GM12878 (cell line): ENCODE measurements around the gene UBE2C. TPM values are rescaled to one million over a fixed set of nuclear protein-coding genes. Genes with fewer than 3 reads are reported as not detected.

Source experiments
- ATF3 ChIP-seq: IDR thresholded peaks from 2 replicates; pipeline ENCODE4 v1.6.1; 2011; ENCODE audit warnings: low read depth, mild to moderate bottlenecking, low read length, moderate library complexity, borderline replicate concordance; ENCODE audit errors: extremely low read depth
- BCL11A ChIP-seq: IDR thresholded peaks from 2 replicates; pipeline ENCODE4 v1.6.1; 2011; ENCODE audit warnings: low read depth, low read length
- E2F8 ChIP-seq: fragments of 450-650 bp; IDR thresholded peaks from 2 replicates; pipeline ENCODE4 v1.6.1; 2018; ENCODE audit warnings: mild to moderate bottlenecking, low read depth, moderate library complexity; ENCODE audit not compliant: partially characterized antibody
- HDGF ChIP-seq: fragments of 450-650 bp; IDR thresholded peaks from 2 replicates; pipeline ENCODE4 v1.6.1; 2016; ENCODE audit warnings: antibody characterized with exemption
- IKZF2 ChIP-seq, 2 experiments: fragments of 450-650 bp; IDR thresholded peaks; 2 replicates each; pipeline ENCODE4 v1.6.1; 2017; ENCODE audit warnings: mild to moderate bottlenecking in 2 of 2, moderate library complexity in 2 of 2
- JUNB ChIP-seq: IDR thresholded peaks from 2 replicates; pipeline ENCODE4 v1.6.1; 2016; ENCODE audit warnings: antibody characterized with exemption, mild to moderate bottlenecking
- MTA2 ChIP-seq: fragments of 450-650 bp; IDR thresholded peaks from 2 replicates; pipeline ENCODE4 v1.6.1; 2016; ENCODE audit warnings: low read depth, mild to moderate bottlenecking, moderate library complexity
- MXI1 ChIP-seq: fragments of 150-350 bp; IDR thresholded peaks from 2 replicates; pipeline ENCODE4 v1.6.1; 2011; ENCODE audit warnings: low read depth, mild to moderate bottlenecking, inconsistent platforms, low read length, improper control_type of control experiment
- NR2C1 ChIP-seq: fragments of 450-650 bp; IDR thresholded peaks from 2 replicates; pipeline ENCODE4 v1.6.1; 2017; ENCODE audit warnings: antibody characterized with exemption, mild to moderate bottlenecking, moderate library complexity
- SPI1 ChIP-seq: IDR thresholded peaks from 2 replicates; pipeline ENCODE4 v1.6.1; 2011; ENCODE audit warnings: low read depth, mild to moderate bottlenecking, low read length, moderate library complexity, borderline replicate concordance; ENCODE audit not compliant: insufficient read depth
- STAT1 ChIP-seq: fragments of 450-650 bp; conservative IDR thresholded peaks from 2 replicates; pipeline ENCODE4 v1.6.1; 2014; ENCODE audit warnings: antibody characterized with exemption, mild to moderate bottlenecking
- STAT3 ChIP-seq: IDR thresholded peaks from 2 replicates; pipeline ENCODE4 v1.6.1; 2011; ENCODE audit warnings: low read depth, low read length, improper control_type of control experiment
- SUZ12 ChIP-seq: fragments of 200-600 bp; sonication (generic); IDR thresholded peaks from one replicate; pipeline ENCODE4 v1.6.1; 2018; ENCODE audit warnings: antibody characterized with exemption, mild to moderate bottlenecking; ENCODE audit not compliant: unreplicated experiment
- TCF7 ChIP-seq: IDR thresholded peaks from 2 replicates; pipeline ENCODE4 v1.6.1; 2014; ENCODE audit warnings: antibody characterized with exemption, borderline replicate concordance
- YBX1 ChIP-seq: fragments of 450-650 bp; IDR thresholded peaks from 2 replicates; pipeline ENCODE4 v1.6.1; 2016; ENCODE audit warnings: antibody characterized with exemption
- ZNF384 ChIP-seq: IDR thresholded peaks from 2 replicates; pipeline ENCODE4 v1.6.1; 2012; ENCODE audit warnings: low read depth, mild to moderate bottlenecking, low read length, improper control_type of control experiment, borderline replicate concordance
- polyA plus RNA-seq, 11 experiments: library from polyadenylated mRNA; depleted of rRNA in 4 of 11; unstranded in 6 of 11; stranded (reverse) in 5 of 11; fragments of >200 nt; fragmentation: Nextera tagmentation in 4 of 11; fragmentation: Illumina TruSeq in 1 of 11; extraction: Ambion mirVana in 4 of 11; extraction: Trizol in 1 of 11; gene quantifications; 1 replicate in 1 of 11; 2 replicates in 10 of 11; pipeline versions ENCODE4 v1.2.1 to v1.2.3, GENCODE V29; 2011 to 2016; ENCODE audit warnings: inconsistent platforms in 2 of 11, missing spikeins in 2 of 11, low read depth in 1 of 11
- total RNA-seq, 4 experiments: library from RNA; depleted of rRNA in 3 of 4; stranded (reverse); fragments of >200 nt in 3 of 4; fragmentation: Illumina TruSeq in 1 of 4; extraction: Trizol in 1 of 4; gene quantifications; 2 replicates each; pipeline versions ENCODE4 v1.2.1 to v1.2.3, GENCODE V29; 2013 to 2021
- TF ChIP-seq, protein P1 (sequence below): fragments of 450-650 bp; IDR thresholded peaks from 2 replicates; pipeline ENCODE4 v1.6.1; 2016; ENCODE audit warnings: mild to moderate bottlenecking, moderate library complexity, borderline replicate concordance
- TF ChIP-seq, protein P2 (sequence below): fragments of 450-650 bp; IDR thresholded peaks from 2 replicates; pipeline ENCODE4 v1.6.1; 2017; ENCODE audit warnings: mild to moderate bottlenecking, moderate library complexity

The UBE2C gene
- total and polyA plus RNA-seq, 10 of the 15 experiments (the other 5 are each of a cell fraction or from before 2014, with no cell fraction given) = 86.2 to 412 (median 176) TPM

GRCh38 chr20:45771182-45771759, 41.2 kb upstream of the UBE2C start (continued):
- TF ChIP-seq, protein P1, sequence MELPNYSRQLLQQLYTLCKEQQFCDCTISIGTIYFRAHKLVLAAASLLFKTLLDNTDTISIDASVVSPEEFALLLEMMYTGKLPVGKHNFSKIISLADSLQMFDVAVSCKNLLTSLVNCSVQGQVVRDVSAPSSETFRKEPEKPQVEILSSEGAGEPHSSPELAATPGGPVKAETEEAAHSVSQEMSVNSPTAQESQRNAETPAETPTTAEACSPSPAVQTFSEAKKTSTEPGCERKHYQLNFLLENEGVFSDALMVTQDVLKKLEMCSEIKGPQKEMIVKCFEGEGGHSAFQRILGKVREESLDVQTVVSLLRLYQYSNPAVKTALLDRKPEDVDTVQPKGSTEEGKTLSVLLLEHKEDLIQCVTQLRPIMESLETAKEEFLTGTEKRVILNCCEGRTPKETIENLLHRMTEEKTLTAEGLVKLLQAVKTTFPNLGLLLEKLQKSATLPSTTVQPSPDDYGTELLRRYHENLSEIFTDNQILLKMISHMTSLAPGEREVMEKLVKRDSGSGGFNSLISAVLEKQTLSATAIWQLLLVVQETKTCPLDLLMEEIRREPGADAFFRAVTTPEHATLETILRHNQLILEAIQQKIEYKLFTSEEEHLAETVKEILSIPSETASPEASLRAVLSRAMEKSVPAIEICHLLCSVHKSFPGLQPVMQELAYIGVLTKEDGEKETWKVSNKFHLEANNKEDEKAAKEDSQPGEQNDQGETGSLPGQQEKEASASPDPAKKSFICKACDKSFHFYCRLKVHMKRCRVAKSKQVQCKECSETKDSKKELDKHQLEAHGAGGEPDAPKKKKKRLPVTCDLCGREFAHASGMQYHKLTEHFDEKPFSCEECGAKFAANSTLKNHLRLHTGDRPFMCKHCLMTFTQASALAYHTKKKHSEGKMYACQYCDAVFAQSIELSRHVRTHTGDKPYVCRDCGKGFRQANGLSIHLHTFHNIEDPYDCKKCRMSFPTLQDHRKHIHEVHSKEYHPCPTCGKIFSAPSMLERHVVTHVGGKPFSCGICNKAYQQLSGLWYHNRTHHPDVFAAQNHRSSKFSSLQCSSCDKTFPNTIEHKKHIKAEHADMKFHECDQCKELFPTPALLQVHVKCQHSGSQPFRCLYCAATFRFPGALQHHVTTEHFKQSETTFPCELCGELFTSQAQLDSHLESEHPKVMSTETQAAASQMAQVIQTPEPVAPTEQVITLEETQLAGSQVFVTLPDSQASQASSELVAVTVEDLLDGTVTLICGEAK = no peak
- TF ChIP-seq ATF3 (peak; percentile 75; the same call in 1 of the 2 replicates), JUNB (no peak), MXI1 (no peak), STAT1 (0 out of 2 replicates have a peak, but pooled peaks have one; percentile 60), ZNF384 (no peak), TCF7 (no peak), NR2C1 (no peak), SUZ12 (no peak), STAT3 (no peak), BCL11A (no peak), IKZF2 (IDR thresholded peaks at IDR 0.05) (no peak), E2F8 (no peak), HDGF (no peak), SPI1 (no peak), MTA2 (no peak), YBX1 (no peak)
- TF ChIP-seq, protein P2, sequence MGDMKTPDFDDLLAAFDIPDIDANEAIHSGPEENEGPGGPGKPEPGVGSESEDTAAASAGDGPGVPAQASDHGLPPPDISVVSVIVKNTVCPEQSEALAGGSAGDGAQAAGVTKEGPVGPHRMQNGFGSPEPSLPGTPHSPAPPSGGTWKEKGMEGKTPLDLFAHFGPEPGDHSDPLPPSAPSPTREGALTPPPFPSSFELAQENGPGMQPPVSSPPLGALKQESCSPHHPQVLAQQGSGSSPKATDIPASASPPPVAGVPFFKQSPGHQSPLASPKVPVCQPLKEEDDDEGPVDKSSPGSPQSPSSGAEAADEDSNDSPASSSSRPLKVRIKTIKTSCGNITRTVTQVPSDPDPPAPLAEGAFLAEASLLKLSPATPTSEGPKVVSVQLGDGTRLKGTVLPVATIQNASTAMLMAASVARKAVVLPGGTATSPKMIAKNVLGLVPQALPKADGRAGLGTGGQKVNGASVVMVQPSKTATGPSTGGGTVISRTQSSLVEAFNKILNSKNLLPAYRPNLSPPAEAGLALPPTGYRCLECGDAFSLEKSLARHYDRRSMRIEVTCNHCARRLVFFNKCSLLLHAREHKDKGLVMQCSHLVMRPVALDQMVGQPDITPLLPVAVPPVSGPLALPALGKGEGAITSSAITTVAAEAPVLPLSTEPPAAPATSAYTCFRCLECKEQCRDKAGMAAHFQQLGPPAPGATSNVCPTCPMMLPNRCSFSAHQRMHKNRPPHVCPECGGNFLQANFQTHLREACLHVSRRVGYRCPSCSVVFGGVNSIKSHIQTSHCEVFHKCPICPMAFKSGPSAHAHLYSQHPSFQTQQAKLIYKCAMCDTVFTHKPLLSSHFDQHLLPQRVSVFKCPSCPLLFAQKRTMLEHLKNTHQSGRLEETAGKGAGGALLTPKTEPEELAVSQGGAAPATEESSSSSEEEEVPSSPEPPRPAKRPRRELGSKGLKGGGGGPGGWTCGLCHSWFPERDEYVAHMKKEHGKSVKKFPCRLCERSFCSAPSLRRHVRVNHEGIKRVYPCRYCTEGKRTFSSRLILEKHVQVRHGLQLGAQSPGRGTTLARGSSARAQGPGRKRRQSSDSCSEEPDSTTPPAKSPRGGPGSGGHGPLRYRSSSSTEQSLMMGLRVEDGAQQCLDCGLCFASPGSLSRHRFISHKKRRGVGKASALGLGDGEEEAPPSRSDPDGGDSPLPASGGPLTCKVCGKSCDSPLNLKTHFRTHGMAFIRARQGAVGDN = no peak
